HepG2 (cell line): ENCODE data around the gene C1R. TPM values are rescaled to one million over a fixed set of nuclear protein-coding genes. Genes with fewer than 3 reads are reported as not detected.

ENCODE experiments used
- ATF7-NPFF ChIP-seq: sonication (generic); formaldehyde crosslinking; IDR thresholded peaks from 2 replicates; pipeline ENCODE4 v1.8.1; 2023; ENCODE audit warnings: mild to moderate bottlenecking, low read depth, missing genetic modification reagents, moderate library complexity
- ATRX ChIP-seq: sonication (generic); formaldehyde crosslinking; IDR thresholded peaks from 2 replicates; pipeline ENCODE4 v1.4.0; 2020; ENCODE audit warnings: missing genetic modification reagents, borderline replicate concordance
- EZH2 ChIP-seq: conservative IDR thresholded peaks from 2 replicates; pipeline ENCODE4 v1.6.1; 2012; ENCODE audit warnings: mild to moderate bottlenecking, low read depth, low read length, moderate library complexity
- GLI4 ChIP-seq: sonication (generic); formaldehyde crosslinking; IDR thresholded peaks from 2 replicates; pipeline ENCODE4 v1.5.1; 2020; ENCODE audit warnings: missing genetic modification reagents, mild to moderate bottlenecking, moderate library complexity, borderline replicate concordance
- KDM5B ChIP-seq: sonication (generic); formaldehyde crosslinking; IDR thresholded peaks from 2 replicates; pipeline ENCODE4 v1.4.0; 2020; ENCODE audit warnings: missing genetic modification reagents, mild to moderate bottlenecking, borderline replicate concordance
- NFKBIZ ChIP-seq: IDR thresholded peaks from 2 replicates; pipeline ENCODE4 v1.6.1; 2018; ENCODE audit warnings: missing genetic modification reagents, missing compliant biosample characterization
- NFYC ChIP-seq: IDR thresholded peaks from 2 replicates; pipeline ENCODE4 v1.6.1; 2016; ENCODE audit warnings: missing genetic modification reagents, missing compliant biosample characterization
- NPAS2 ChIP-seq: sonication (generic); formaldehyde crosslinking; IDR thresholded peaks from 2 replicates; pipeline ENCODE4 v1.8.0; 2022; ENCODE audit warnings: mild to moderate bottlenecking, missing genetic modification reagents, borderline replicate concordance
- NR2F2 ChIP-seq: IDR thresholded peaks from 2 replicates; pipeline ENCODE4 v1.6.1; 2012; ENCODE audit warnings: low read depth, inconsistent platforms, borderline replicate concordance
- PHF20 ChIP-seq: sonication (generic); formaldehyde crosslinking; IDR thresholded peaks from 2 replicates; pipeline ENCODE4 v1.5.0; 2020; ENCODE audit warnings: mild to moderate bottlenecking, missing genetic modification reagents
- RAD51 ChIP-seq: fragments of 450-650 bp; IDR thresholded peaks from 2 replicates; pipeline ENCODE4 v1.6.1; 2016; ENCODE audit warnings: borderline replicate concordance
- TCF7L2 ChIP-seq: IDR thresholded peaks from 2 replicates; pipeline ENCODE4 v1.6.1; 2011; ENCODE audit warnings: mild to moderate bottlenecking, low read depth, low read length, moderate library complexity
- YY1 ChIP-seq: IDR thresholded peaks from 2 replicates; pipeline ENCODE4 v1.6.1; 2011; ENCODE audit warnings: low read length, low read depth, moderate library complexity, mild to moderate bottlenecking; ENCODE audit not compliant: insufficient read depth, insufficient replicate concordance
- ZNF253 ChIP-seq: sonication (generic); formaldehyde crosslinking; IDR thresholded peaks from 2 replicates; pipeline ENCODE4 v1.8.0; 2022; ENCODE audit warnings: mild to moderate bottlenecking, missing genetic modification reagents, borderline replicate concordance
- ZNF33B ChIP-seq: sonication (generic); formaldehyde crosslinking; IDR thresholded peaks from 2 replicates; pipeline ENCODE4 v1.5.1; 2020; ENCODE audit warnings: mild to moderate bottlenecking, missing genetic modification reagents
- ZNF432 ChIP-seq: sonication (generic); formaldehyde crosslinking; IDR thresholded peaks from 2 replicates; pipeline ENCODE4 v1.5.0; 2020; ENCODE audit warnings: missing genetic modification reagents, mild to moderate bottlenecking, borderline replicate concordance
- ZNF446 ChIP-seq: sonication (generic); formaldehyde crosslinking; IDR thresholded peaks from 2 replicates; pipeline ENCODE4 v1.5.0; 2020; ENCODE audit warnings: mild to moderate bottlenecking, missing genetic modification reagents
- ZNF570 ChIP-seq: sonication (generic); formaldehyde crosslinking; IDR thresholded peaks from 2 replicates; pipeline ENCODE4 v1.4.0; 2020; ENCODE audit warnings: mild to moderate bottlenecking, missing genetic modification reagents, borderline replicate concordance
- ZNF615 ChIP-seq: sonication (generic); formaldehyde crosslinking; IDR thresholded peaks from 2 replicates; pipeline ENCODE4 v1.5.0; 2020; ENCODE audit warnings: mild to moderate bottlenecking, missing genetic modification reagents, borderline replicate concordance
- ZNF678 ChIP-seq: sonication (generic); formaldehyde crosslinking; IDR thresholded peaks from 2 replicates; pipeline ENCODE4 v1.4.0; 2020; ENCODE audit warnings: mild to moderate bottlenecking, missing genetic modification reagents
- ZNF782 ChIP-seq: sonication (generic); formaldehyde crosslinking; IDR thresholded peaks from 2 replicates; pipeline ENCODE4 v1.4.0; 2020; ENCODE audit warnings: missing genetic modification reagents, mild to moderate bottlenecking, borderline replicate concordance
- polyA plus RNA-seq, 8 experiments: library from polyadenylated mRNA; depleted of rRNA in 3 of 8; stranded (reverse) in 7 of 8; unstranded in 1 of 8; fragments of >200 nt; fragmentation: Illumina TruSeq in 4 of 8; extraction: Trizol in 4 of 8; gene quantifications; 2 replicates each; pipeline versions ENCODE4 v1.2.1 to v1.2.3, GENCODE V29; 2011 to 2016; ENCODE audit warnings: low read depth in 4 of 8, missing spikeins in 1 of 8, mixed read lengths in 1 of 8; ENCODE audit not compliant: insufficient read depth in 1 of 8
- total RNA-seq, 5 experiments: library from RNA; depleted of rRNA; stranded (reverse); fragments of >200 nt; fragmentation: Illumina TruSeq; extraction: Trizol; gene quantifications; 2 replicates each; pipeline ENCODE4 v1.2.3, GENCODE V29; 2016; ENCODE audit warnings: low read depth in 1 of 5
- TF ChIP-seq, protein P1 (sequence below): sonication (generic); formaldehyde crosslinking; IDR thresholded peaks from 2 replicates; pipeline ENCODE4 v1.4.0; 2020; ENCODE audit warnings: missing genetic modification reagents
- TF ChIP-seq, protein P2 (sequence below): sonication (generic); formaldehyde crosslinking; IDR thresholded peaks from 2 replicates; pipeline ENCODE4 v1.5.0; 2020; ENCODE audit warnings: mild to moderate bottlenecking, missing genetic modification reagents, moderate library complexity
- TF ChIP-seq, protein P3 (sequence below): IDR thresholded peaks from 2 replicates; pipeline ENCODE4 v1.6.1; 2012; ENCODE audit warnings: inconsistent platforms
- TF ChIP-seq, protein P4 (sequence below): sonication (generic); formaldehyde crosslinking; IDR thresholded peaks from 2 replicates; pipeline ENCODE4 v1.5.0; 2020; ENCODE audit warnings: missing genetic modification reagents

C1R gene
- total and polyA plus RNA-seq, 2 of the 13 experiments (the other 11 are each of a cell fraction or from before 2014, with no cell fraction given): 3.5 to 6.5 TPM

DNA sequence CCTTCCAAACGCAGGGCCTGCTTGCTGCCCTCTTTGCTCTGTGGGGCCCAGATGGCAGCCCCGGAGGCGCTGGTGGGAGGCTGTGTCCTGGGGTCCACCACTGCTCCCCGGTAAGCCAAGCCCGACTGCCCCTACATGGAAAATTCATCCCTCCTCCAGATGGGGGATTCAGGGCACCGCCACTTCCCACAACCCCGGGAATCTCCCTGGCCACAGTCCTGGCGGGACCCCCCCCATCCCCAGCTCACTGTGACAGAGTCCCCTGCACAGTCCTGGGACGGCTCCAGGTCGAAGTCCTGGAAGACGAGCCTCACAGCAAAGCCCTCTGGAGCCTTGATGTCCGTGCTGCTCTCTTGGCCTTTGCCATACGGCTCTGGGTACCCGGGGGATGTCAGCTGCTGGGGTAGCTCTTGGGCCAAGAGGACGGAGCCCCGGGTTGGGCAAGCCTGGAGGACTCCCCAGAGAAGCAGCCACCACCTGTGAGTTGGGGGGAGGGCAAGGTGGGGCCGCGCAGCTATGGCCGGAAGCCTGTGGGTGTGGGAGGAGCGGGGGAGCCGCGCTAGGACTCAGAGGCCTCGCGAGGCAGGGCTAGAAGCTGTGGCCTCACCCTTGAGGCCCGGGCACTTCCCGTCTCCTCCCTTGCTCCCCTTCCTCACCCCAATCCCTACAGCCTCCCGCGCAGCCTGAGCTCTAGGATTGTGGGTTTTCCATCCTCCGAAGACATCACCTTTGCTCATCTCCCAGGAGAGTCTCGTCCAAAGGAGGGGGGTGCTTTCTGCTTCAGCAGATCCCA lies 16.0 kb upstream of the C1R start (continued):
- TF ChIP-seq ZNF253 (CRISPR knock-in tag): peak; percentile 78; the same call in 1 of the 2 replicates
- TF ChIP-seq EZH2: no peak
- TF ChIP-seq, protein P1, sequence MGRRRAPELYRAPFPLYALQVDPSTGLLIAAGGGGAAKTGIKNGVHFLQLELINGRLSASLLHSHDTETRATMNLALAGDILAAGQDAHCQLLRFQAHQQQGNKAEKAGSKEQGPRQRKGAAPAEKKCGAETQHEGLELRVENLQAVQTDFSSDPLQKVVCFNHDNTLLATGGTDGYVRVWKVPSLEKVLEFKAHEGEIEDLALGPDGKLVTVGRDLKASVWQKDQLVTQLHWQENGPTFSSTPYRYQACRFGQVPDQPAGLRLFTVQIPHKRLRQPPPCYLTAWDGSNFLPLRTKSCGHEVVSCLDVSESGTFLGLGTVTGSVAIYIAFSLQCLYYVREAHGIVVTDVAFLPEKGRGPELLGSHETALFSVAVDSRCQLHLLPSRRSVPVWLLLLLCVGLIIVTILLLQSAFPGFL (CRISPR knock-in tag): no peak
- TF ChIP-seq ZNF678 (CRISPR knock-in tag): peak; percentile 41; the same call in 1 of the 2 replicates
- TF ChIP-seq PHF20 (CRISPR knock-in tag): peak; percentile 18; the same call in 1 of the 2 replicates
- TF ChIP-seq ATF7-NPFF (CRISPR knock-in tag): no peak; the same call in 1 of the 2 replicates
- TF ChIP-seq, protein P2, sequence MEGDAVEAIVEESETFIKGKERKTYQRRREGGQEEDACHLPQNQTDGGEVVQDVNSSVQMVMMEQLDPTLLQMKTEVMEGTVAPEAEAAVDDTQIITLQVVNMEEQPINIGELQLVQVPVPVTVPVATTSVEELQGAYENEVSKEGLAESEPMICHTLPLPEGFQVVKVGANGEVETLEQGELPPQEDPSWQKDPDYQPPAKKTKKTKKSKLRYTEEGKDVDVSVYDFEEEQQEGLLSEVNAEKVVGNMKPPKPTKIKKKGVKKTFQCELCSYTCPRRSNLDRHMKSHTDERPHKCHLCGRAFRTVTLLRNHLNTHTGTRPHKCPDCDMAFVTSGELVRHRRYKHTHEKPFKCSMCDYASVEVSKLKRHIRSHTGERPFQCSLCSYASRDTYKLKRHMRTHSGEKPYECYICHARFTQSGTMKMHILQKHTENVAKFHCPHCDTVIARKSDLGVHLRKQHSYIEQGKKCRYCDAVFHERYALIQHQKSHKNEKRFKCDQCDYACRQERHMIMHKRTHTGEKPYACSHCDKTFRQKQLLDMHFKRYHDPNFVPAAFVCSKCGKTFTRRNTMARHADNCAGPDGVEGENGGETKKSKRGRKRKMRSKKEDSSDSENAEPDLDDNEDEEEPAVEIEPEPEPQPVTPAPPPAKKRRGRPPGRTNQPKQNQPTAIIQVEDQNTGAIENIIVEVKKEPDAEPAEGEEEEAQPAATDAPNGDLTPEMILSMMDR (CRISPR knock-in tag): peak; percentile 15; the same call in 1 of the 2 replicates
- TF ChIP-seq ZNF782 (CRISPR knock-in tag): peak; percentile 62; the same call in 1 of the 2 replicates
- TF ChIP-seq ZNF446 (CRISPR knock-in tag): 0 out of 2 replicates have a peak, but pooled peaks have one; percentile 42
- TF ChIP-seq, protein P3, sequence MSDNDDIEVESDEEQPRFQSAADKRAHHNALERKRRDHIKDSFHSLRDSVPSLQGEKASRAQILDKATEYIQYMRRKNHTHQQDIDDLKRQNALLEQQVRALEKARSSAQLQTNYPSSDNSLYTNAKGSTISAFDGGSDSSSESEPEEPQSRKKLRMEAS: peak; percentile 66
- no peak for TF ChIP-seq GLI4 (CRISPR knock-in tag)
- TF ChIP-seq ATRX (CRISPR knock-in tag): no peak
- TF ChIP-seq RAD51: no peak
- no peak for TF ChIP-seq ZNF33B (CRISPR knock-in tag)
- TF ChIP-seq NFKBIZ (CRISPR knock-in tag): no peak; the same call in 1 of the 2 replicates
- TF ChIP-seq ZNF615 (CRISPR knock-in tag): no peak
- no peak for TF ChIP-seq NR2F2
- TF ChIP-seq KDM5B (CRISPR knock-in tag): no peak
- TF ChIP-seq YY1: peak; percentile 29
- TF ChIP-seq ZNF432 (CRISPR knock-in tag): no peak
- TF ChIP-seq NFYC: 0 out of 2 replicates have a peak, but pooled peaks have one; percentile 6
- TF ChIP-seq, protein P4, sequence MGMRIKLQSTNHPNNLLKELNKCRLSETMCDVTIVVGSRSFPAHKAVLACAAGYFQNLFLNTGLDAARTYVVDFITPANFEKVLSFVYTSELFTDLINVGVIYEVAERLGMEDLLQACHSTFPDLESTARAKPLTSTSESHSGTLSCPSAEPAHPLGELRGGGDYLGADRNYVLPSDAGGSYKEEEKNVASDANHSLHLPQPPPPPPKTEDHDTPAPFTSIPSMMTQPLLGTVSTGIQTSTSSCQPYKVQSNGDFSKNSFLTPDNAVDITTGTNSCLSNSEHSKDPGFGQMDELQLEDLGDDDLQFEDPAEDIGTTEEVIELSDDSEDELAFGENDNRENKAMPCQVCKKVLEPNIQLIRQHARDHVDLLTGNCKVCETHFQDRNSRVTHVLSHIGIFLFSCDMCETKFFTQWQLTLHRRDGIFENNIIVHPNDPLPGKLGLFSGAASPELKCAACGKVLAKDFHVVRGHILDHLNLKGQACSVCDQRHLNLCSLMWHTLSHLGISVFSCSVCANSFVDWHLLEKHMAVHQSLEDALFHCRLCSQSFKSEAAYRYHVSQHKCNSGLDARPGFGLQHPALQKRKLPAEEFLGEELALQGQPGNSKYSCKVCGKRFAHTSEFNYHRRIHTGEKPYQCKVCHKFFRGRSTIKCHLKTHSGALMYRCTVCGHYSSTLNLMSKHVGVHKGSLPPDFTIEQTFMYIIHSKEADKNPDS (CRISPR knock-in tag): no peak; the same call in 1 of the 2 replicates
- no peak for TF ChIP-seq TCF7L2
- TF ChIP-seq NPAS2 (CRISPR knock-in tag): no peak
- 0 out of 2 replicates have a peak, but pooled peaks have one; percentile 29 for TF ChIP-seq ZNF570
